ENCODE data around the gene FLT3. TPM values are rescaled to one million over a fixed set of nuclear protein-coding genes. Genes with fewer than 3 reads are reported as not detected.

Gene FLT3
- polyA plus RNA-seq, 2 of the 4 experiments (the other 2 are of a cell fraction), result not detected

DNA sequence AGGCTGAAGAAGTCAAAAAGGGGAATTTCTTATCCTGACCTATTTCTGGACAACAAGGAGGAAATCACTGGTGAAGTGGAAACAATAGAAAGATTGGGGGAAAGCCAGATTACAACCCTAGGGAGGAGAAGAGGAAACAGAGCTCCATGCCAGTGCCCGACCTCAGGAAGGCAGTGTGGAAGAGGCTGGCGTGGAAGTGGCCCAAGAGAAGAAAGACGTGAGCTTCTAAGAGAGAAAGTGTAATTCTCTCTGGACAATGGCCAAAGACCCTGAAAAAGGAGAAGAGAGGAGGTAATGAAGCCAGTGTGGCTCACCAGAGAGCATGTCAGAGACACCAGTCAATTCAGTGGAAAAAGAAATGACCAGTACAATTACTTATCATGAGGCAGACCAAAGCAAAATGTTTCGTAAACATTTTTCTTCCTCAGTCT is 59.3 kb downstream of the FLT3 start:
- Histone ChIP-seq H3K27ac (no peak overlapping the region), H3K4me2 (no peak overlapping the region), H3K4me3 (no peak overlapping the region), H3K4me1 (no peaks in the 10 kb centered on the region), H3K9me3 (no peaks in the 10 kb centered on the region)
- 48% methylated on average over 4 of the region's 4 CpGs for WGBS (ENCODE audit: missing lambda C conversion rate)
- FAIRE-seq, result no peak
- no peak for ATAC-seq
- TF ChIP-seq RARB (CRISPR knock-in tag; IDR thresholded peaks at IDR 0.05) (no peak), HDAC2 (IDR thresholded peaks at IDR 0.05) (no peak), MAZ (IDR thresholded peaks at IDR 0.05; ENCODE audit: borderline replicate concordance, low read depth, low read length) (no peak), POLR2AphosphoS2 (conservative IDR thresholded peaks at IDR 0.05; ENCODE audit: low read length) (no peak)
- TF ChIP-seq, protein P1, sequence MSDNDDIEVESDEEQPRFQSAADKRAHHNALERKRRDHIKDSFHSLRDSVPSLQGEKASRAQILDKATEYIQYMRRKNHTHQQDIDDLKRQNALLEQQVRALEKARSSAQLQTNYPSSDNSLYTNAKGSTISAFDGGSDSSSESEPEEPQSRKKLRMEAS (IDR thresholded peaks at IDR 0.05), result no peak
- ChIA-PET POLR2A (no interaction called here), CTCF (interaction anchor here (0.5 kb wide), 1 partner anchor 71 kb away, joined by 3 read pairs; no protein-coding TSS in a partner anchor)
- DNase-seq (ENCODE audit: low read depth in 1 of 2, low spot score in 1 of 2), result no peak

GRCh38 chr13:28037399-28037798 is 63.0 kb downstream of the FLT3 start:
- no peak overlapping the region for H3K4me3 ChIP-seq
- DNase-seq (ENCODE audit: low read depth in 1 of 2, low spot score in 1 of 2), result no peak
- WGBS (ENCODE audit: missing lambda C conversion rate), result 63% methylated on average over 2 of the region's 2 CpGs
- no peak overlapping the region for H3K4me2 ChIP-seq
- TF ChIP-seq ZFP36 (IDR thresholded peaks at IDR 0.05; ENCODE audit: borderline replicate concordance, partially characterized antibody) (no peak), TP53 (CRISPR knock-in tag; IDR thresholded peaks at IDR 0.05) (no peak), JUN (IDR thresholded peaks at IDR 0.05) (no peak), NPAS2 (CRISPR knock-in tag; IDR thresholded peaks at IDR 0.05; ENCODE audit: borderline replicate concordance) (no peak), ESRRA (IDR thresholded peaks at IDR 0.05; ENCODE audit: borderline replicate concordance, low read length) (no peak), RFX5 (IDR thresholded peaks at IDR 0.05) (no peak), SREBF2 (IDR thresholded peaks at IDR 0.05) (no peak), ZNF302 (CRISPR knock-in tag; IDR thresholded peaks at IDR 0.05) (no peak)
- TF ChIP-seq, protein P2, sequence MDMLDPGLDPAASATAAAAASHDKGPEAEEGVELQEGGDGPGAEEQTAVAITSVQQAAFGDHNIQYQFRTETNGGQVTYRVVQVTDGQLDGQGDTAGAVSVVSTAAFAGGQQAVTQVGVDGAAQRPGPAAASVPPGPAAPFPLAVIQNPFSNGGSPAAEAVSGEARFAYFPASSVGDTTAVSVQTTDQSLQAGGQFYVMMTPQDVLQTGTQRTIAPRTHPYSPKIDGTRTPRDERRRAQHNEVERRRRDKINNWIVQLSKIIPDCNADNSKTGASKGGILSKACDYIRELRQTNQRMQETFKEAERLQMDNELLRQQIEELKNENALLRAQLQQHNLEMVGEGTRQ (IDR thresholded peaks at IDR 0.05), result no peak
- no peak overlapping the region for H3K27ac ChIP-seq
- H3K4me1 ChIP-seq, result no peaks in the 10 kb centered on the region
- ChIA-PET CTCF (no interaction called here), POLR2A (no interaction called here)
- FAIRE-seq, result no peak
- no peaks in the 10 kb centered on the region for H3K9me3 ChIP-seq
- ATAC-seq, result no peak

GRCh38 chr13:28035146-28035782 is 65.1 kb downstream of the FLT3 start:
- ATAC-seq, result 0 out of 6 replicates have a peak, but pooled peaks of 1 of the 2 experiments have one; percentile 54
- Histone ChIP-seq H3K9me3 (no peaks in the 10 kb centered on the region), H3K4me1 (no peaks in the 10 kb centered on the region), H3K4me2 (0 out of 3 replicates have a peak overlapping the region, but pooled peaks have one; percentile 25), H3K4me3 (no peak overlapping the region), H3K27ac (no peak overlapping the region)
- FAIRE-seq, result no peak
- peak in 1 of 2 experiments; percentile 8 for DNase-seq (ENCODE audit: low read depth in 1 of 2, low spot score in 1 of 2)
- whole genome bisulfite sequencing (ENCODE audit: missing lambda C conversion rate), result 2% methylated on average over 6 of the region's 6 CpGs
- TF ChIP-seq E2F6 (IDR thresholded peaks at IDR 0.05; ENCODE audit: borderline replicate concordance, low read depth), result no peak
- TF ChIP-seq, protein P3, sequence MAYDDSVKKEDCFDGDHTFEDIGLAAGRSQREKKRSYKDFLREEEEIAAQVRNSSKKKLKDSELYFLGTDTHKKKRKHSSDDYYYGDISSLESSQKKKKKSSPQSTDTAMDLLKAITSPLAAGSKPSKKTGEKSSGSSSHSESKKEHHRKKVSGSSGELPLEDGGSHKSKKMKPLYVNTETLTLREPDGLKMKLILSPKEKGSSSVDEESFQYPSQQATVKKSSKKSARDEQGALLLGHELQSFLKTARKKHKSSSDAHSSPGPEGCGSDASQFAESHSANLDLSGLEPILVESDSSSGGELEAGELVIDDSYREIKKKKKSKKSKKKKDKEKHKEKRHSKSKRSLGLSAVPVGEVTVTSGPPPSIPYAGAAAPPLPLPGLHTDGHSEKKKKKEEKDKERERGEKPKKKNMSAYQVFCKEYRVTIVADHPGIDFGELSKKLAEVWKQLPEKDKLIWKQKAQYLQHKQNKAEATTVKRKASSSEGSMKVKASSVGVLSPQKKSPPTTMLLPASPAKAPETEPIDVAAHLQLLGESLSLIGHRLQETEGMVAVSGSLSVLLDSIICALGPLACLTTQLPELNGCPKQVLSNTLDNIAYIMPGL (CRISPR knock-in tag; IDR thresholded peaks at IDR 0.05; ENCODE audit: borderline replicate concordance), result no peak
- TF ChIP-seq FOSL2 (IDR thresholded peaks at IDR 0.05), result no peak
- no peak for TF ChIP-seq FOSL2 (CRISPR knock-in tag; IDR thresholded peaks at IDR 0.05)
- TF ChIP-seq ZSCAN20 (CRISPR knock-in tag; IDR thresholded peaks at IDR 0.05), result no peak
- CTCF ChIA-PET, result no interaction called here
- POLR2A ChIA-PET, result no interaction called here

All from A549 (cell line).